HG02610 (cell line): ENCODE data around the gene GATAD2B.
"Not testable (repeated sequence)": the region's sequence is repeated elsewhere in the genome, so short reads cannot be mapped to it uniquely, and the experiment has no call there.

Experiments used
- ATAC-seq: cut with Tn5 transposase; IDR thresholded peaks from one replicate; pipeline ENCODE4 v1.9.1; 2021; ENCODE audit warnings: mild to moderate bottlenecking, moderate library complexity; ENCODE audit not compliant: unreplicated experiment

The GATAD2B gene

GRCh38 chr1:153768316-153769181, 154.2 kb downstream of the GATAD2B start:
- no peak for ATAC-seq

GRCh38 chr1:153767519-153767918, 155.3 kb downstream of the GATAD2B start:
- no peak for ATAC-seq

GRCh38 chr1:153766663-153767062, 156.1 kb downstream of the GATAD2B start:
- not testable (repeated sequence) for ATAC-seq

GRCh38 chr1:153764310-153764709, 158.5 kb downstream of the GATAD2B start:
- no peak for ATAC-seq

- ATAC-seq: no peak
Measured at GRCh38 chr1:153763365-153764225, 159.2 kb downstream of the GATAD2B start.

- ATAC-seq: no peak
Measured at GRCh38 chr1:153760440-153760839, 162.3 kb downstream of the GATAD2B start.
